IPS DF 6.9 (cell line): Measurements from ENCODE around the gene SNX30.
"Not testable (repeated sequence)": the region's sequence is repeated elsewhere in the genome, so short reads cannot be mapped to it uniquely, and the experiment has no call there.

Source experiments
- DNase-seq: peaks from one replicate; pipeline ENCODE4 v3.0.0-alpha.2; 2013; ENCODE audit warnings: low read depth, low spot score
- H3K27ac ChIP-seq: one replicate; pipeline ENCODE4 v1.5.1; 2013; ENCODE audit warnings: low read length, control low read depth
- H3K27me3 ChIP-seq: 2 replicates; pipeline ENCODE4 v1.6.1; 2013; ENCODE audit warnings: mild to moderate bottlenecking, low read length; ENCODE audit not compliant: control insufficient read depth, insufficient read depth
- H3K36me3 ChIP-seq: 2 replicates; pipeline ENCODE4 v1.6.1; 2013; ENCODE audit warnings: low read length; ENCODE audit not compliant: control insufficient read depth, insufficient read depth
- H3K4me1 ChIP-seq: 2 replicates; pipeline ENCODE4 v1.6.1; 2013; ENCODE audit warnings: low read length; ENCODE audit not compliant: control insufficient read depth, insufficient read depth
- H3K4me3 ChIP-seq: 2 replicates; pipeline ENCODE4 v1.5.1; 2013; ENCODE audit warnings: mild to moderate bottlenecking, low read length
- H3K9me3 ChIP-seq: 2 replicates; pipeline ENCODE4 v1.6.1; 2013; ENCODE audit warnings: low read length, inconsistent platforms; ENCODE audit not compliant: control insufficient read depth, insufficient read depth
- WGBS: extraction: QIAGEN DNeasy Blood & Tissue Kit; methylation state at CpG from one replicate; pipeline ENCODE4 v1.1.7; 2013; ENCODE audit warnings: mixed read lengths, missing lambda C conversion rate; ENCODE audit not compliant: insufficient read length, insufficient coverage; 5-methylcytosine and 5-hydroxymethylcytosine counted together

The SNX30 gene

DNA sequence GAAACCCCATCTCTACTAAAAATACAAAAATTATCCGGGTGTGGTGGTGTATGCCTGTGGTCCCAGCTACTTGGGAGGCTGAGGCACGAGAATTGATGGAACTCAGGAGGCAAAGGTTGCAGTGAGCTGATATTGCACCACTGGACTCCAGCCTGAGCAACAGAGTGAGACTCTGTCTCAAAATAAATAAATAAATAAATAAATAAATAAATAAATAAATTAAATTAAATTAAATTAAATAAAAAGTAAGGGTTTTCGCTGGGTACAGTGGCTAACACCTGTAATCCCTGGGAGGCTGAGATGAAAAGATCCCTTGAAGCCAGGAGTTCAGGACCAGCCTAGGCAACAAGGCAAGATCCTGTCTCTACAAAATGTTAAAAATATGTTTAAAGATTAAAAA, 27.8 kb upstream of the SNX30 start:
- not testable (repeated sequence) for H3K27ac ChIP-seq, H3K27me3 ChIP-seq, H3K4me1 ChIP-seq, H3K4me3 ChIP-seq, H3K9me3 ChIP-seq, H3K36me3 ChIP-seq, DNase-seq
- no CpG with 5 or more reads among the region's 3 CpGs for WGBS

GRCh38 chr9:112725961-112726360, 24.6 kb upstream of the SNX30 start:
- Histone ChIP-seq H3K9me3 (no peaks in the 10 kb centered on the region), H3K27me3 (no peaks in the 10 kb centered on the region), H3K4me1 (0 out of 2 replicates have a peak, but pooled peaks cover 1% of the 10 kb centered on the region), H3K4me3 (no peak overlapping the region), H3K27ac (no peak overlapping the region), H3K36me3 (no peaks in the 10 kb centered on the region)
- no CpG with 5 or more reads among the region's 3 CpGs for WGBS
- no peak for DNase-seq

DNA sequence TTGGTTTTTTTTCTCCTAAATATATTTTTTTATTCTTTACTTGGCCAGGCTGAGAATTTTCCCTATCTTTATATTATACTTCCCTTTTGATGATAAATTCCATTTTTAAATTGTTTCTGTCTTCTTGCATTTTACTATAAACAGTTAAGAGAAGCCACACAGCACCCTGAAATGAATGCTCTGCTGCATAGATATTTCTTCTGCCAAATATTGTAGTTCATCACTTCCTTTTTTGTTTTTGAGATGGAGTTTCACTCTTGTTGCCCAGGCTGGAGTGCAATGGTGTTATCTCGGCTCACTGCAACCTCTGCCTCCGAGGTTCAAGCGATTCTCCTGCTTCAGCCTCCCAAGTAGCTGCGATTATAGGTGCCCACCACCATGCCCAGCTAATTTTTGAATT, 24.1 kb upstream of the SNX30 start:
- H3K27ac ChIP-seq: no peak overlapping the region
- H3K4me3 ChIP-seq: no peak overlapping the region
- H3K36me3 ChIP-seq: no peaks in the 10 kb centered on the region
- DNase-seq: no peak
- 0 out of 2 replicates have a peak, but pooled peaks cover 1% of the 10 kb centered on the region for H3K4me1 ChIP-seq
- no CpG with 5 or more reads among the region's 4 CpGs for WGBS
- no peaks in the 10 kb centered on the region for H3K27me3 ChIP-seq
- no peaks in the 10 kb centered on the region for H3K9me3 ChIP-seq

- WGBS: no CpG with 5 or more reads among the region's 2 CpGs
- DNase-seq: no peak
- Histone ChIP-seq H3K27ac (no peak overlapping the region), H3K4me3 (no peak overlapping the region), H3K4me1 (0 out of 2 replicates have a peak, but pooled peaks cover 1% of the 10 kb centered on the region), H3K9me3 (no peaks in the 10 kb centered on the region), H3K27me3 (no peaks in the 10 kb centered on the region), H3K36me3 (no peaks in the 10 kb centered on the region)
Measured at GRCh38 chr9:112728401-112728800, 22.2 kb upstream of the SNX30 start.

GRCh38 chr9:112731971-112732370, 18.6 kb upstream of the SNX30 start:
- no peaks in the 10 kb centered on the region for H3K36me3 ChIP-seq
- H3K27me3 ChIP-seq: no peaks in the 10 kb centered on the region
- H3K4me1 ChIP-seq: no peaks in the 10 kb centered on the region
- DNase-seq: no peak
- H3K27ac ChIP-seq: no peak overlapping the region
- no CpG with 5 or more reads among the region's 7 CpGs for WGBS
- no peaks in the 10 kb centered on the region for H3K9me3 ChIP-seq
- no peak overlapping the region for H3K4me3 ChIP-seq

DNA sequence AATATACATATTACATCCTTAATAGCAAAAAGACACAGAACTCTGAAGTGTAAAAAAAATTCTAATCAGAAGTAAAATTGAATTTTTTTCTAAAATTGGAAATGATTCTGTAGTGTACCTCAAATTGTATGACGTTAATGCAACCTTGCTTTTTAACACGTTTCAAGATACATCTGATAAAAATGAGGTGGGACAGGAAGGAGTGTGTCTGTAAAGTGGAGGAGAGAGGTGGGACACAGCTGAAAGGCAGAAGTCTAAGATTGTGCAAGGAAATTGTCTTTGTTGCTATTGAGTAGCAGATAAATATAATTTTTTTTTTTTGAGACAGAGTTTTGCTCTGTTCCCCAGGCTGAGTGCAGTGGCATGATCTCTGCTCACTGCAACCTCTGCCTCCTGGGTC, 15.7 kb upstream of the SNX30 start:
- H3K27me3 ChIP-seq: no peaks in the 10 kb centered on the region
- no peaks in the 10 kb centered on the region for H3K4me1 ChIP-seq
- H3K9me3 ChIP-seq: no peaks in the 10 kb centered on the region
- H3K4me3 ChIP-seq: no peak overlapping the region
- no peak overlapping the region for H3K27ac ChIP-seq
- DNase-seq: no peak
- no peaks in the 10 kb centered on the region for H3K36me3 ChIP-seq
- no CpG with 5 or more reads among the region's 2 CpGs for WGBS

- no peaks in the 10 kb centered on the region for H3K4me1 ChIP-seq
- no peaks in the 10 kb centered on the region for H3K36me3 ChIP-seq
- H3K4me3 ChIP-seq: no peak overlapping the region
- no peak for DNase-seq
- no peaks in the 10 kb centered on the region for H3K27me3 ChIP-seq
- no peak overlapping the region for H3K27ac ChIP-seq
- no CpG with 5 or more reads among the region's 3 CpGs for WGBS
- H3K9me3 ChIP-seq: no peaks in the 10 kb centered on the region
Measured at GRCh38 chr9:112743216-112743836, 7.2 kb upstream of the SNX30 start.

DNA sequence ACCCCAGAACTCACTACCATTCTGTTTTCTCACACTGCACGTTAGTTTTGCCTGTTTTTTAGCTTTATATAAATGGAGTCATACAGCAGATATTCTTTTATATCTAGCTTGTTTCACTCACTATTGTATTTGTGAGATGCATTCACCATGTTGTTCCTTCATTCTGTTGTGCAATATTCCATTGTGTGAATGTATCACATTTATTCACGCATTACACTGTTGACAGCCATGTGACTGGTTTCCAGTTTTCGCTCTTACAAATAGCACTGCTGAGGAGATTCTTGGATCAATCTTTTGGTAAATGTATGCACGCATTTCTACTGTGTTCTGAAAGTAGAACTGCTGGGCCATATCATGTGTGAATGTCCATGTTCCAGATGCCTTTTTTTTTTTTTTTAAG, 6.4 kb upstream of the SNX30 start:
- Histone ChIP-seq H3K27me3 (no peaks in the 10 kb centered on the region), H3K4me1 (no peaks in the 10 kb centered on the region), H3K9me3 (no peaks in the 10 kb centered on the region), H3K36me3 (no peaks in the 10 kb centered on the region), H3K4me3 (no peak overlapping the region), H3K27ac (no peak overlapping the region)
- DNase-seq: no peak
- no CpG with 5 or more reads among the region's 4 CpGs for WGBS

DNA sequence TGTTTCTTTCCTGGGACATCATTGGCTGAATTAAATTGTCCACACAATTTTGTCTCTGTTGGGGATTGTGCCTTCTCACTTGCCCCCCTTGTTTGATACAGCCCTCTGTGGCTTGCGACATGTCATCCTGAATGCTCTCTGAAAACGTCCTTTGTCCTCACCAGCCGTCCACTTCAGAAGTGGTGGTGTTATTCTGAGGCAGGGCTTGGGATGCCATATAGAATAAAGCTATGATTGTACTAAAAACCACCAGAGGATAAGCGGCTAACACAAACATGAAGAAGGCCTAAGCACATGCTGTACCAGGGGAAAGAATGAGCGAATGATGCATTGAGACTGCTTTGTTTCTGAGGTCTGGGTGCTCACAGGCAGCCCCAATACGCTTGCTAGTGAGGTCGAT, 3.5 kb upstream of the SNX30 start:
- no peak for DNase-seq
- H3K36me3 ChIP-seq: no peaks in the 10 kb centered on the region
- no peaks in the 10 kb centered on the region for H3K9me3 ChIP-seq
- H3K4me1 ChIP-seq: peaks cover 4% of the 10 kb centered on the region; the same call in 1 of the 2 replicates
- no peak overlapping the region for H3K27ac ChIP-seq
- H3K4me3 ChIP-seq: no peak overlapping the region
- WGBS: no CpG with 5 or more reads among the region's 7 CpGs
- H3K27me3 ChIP-seq: no peaks in the 10 kb centered on the region

DNA sequence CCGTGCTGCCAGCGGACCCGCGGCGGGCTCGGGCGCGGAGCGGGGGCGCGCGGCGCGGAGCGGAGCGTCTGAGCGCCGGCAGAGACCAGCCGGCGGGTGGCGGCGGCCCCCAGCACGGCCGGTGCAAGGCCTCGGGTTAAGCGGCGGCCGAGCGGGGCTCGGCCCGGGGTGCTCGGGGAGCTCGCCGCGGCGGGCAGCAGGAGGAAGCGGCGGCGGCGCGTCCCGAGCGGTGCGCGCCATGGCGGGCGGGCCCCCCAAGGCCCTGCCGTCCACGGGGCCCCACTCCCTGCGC, 150 bp downstream of the SNX30 start:
- no peaks in the 10 kb centered on the region for H3K27me3 ChIP-seq
- H3K9me3 ChIP-seq: no peaks in the 10 kb centered on the region
- WGBS: no CpG with 5 or more reads among the region's 50 CpGs
- no peak overlapping the region for H3K27ac ChIP-seq
- no peak for DNase-seq
- H3K4me3 ChIP-seq: peak overlapping the region; percentile 79
- no peaks in the 10 kb centered on the region for H3K36me3 ChIP-seq
- H3K4me1 ChIP-seq: peaks cover 4% of the 10 kb centered on the region; the same call in 1 of the 2 replicates

DNA sequence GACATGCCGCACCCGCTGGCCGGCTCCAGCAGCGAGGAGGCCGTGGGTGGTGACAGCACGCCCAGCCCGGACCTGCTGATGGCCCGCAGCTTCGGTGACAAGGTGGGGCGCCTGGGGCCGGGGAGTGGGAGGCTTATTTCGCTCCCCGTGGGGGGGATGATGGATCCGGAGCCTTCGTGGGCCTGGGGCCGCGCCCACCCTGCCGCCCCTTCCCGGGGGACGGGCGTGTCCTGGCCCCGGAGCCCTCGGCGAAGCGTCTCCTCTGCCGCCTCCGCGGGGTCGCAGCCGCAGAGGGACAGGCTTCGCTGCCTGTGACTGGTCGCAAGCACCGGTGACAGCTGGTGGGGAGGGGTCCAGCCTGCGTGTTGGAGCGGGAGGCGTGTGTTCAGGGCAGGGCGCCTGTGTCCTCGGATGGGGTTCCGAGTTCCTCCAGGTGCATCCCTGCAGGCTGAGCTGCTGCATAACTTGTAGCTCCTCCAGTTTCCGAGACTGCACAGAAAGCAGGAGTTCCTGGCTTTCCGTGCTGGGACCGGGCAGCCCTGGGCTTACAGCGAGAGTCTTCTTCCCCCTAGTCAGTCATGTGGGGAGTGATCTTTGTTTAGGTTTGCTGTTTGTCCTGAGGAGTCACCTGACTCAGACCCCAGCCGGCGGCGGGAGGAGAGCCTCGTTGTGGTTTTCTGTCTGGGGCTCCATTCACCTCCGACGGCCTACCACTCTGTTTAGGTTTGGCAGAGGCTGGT, 666 bp downstream of the SNX30 start:
- no peak for DNase-seq
- H3K27me3 ChIP-seq: no peaks in the 10 kb centered on the region
- H3K36me3 ChIP-seq: no peaks in the 10 kb centered on the region
- H3K4me3 ChIP-seq: peak overlapping the region; percentile 79
- H3K4me1 ChIP-seq: peaks cover 4% of the 10 kb centered on the region; the same call in 1 of the 2 replicates
- whole genome bisulfite sequencing: no CpG with 5 or more reads among the region's 49 CpGs
- no peaks in the 10 kb centered on the region for H3K9me3 ChIP-seq
- H3K27ac ChIP-seq: no peak overlapping the region
